ENCODE measurements around the gene IRGQ. TPM values are rescaled to one million over a fixed set of nuclear protein-coding genes. Genes with fewer than 3 reads are reported as not detected.

IRGQ gene
- total RNA-seq, 1 experiment from 2014 or later: 24.1 TPM

GRCh38 chr19:43554317-43554895 lies 41.5 kb downstream of the IRGQ start:
- WGBS (ENCODE audit: extremely low coverage, insufficient read length, low lambda C conversion rate): no CpG with 5 or more reads among the region's 15 CpGs
- H4K8ac ChIP-seq (replicated peaks; ENCODE audit: insufficient read length, low read depth, low read length): no peak overlapping the region
- H3K36me3 Mint-ChIP-seq (ENCODE audit: insufficient read depth in 1 of 3, low read depth in 3 of 3): peaks cover 15 to 54% (median 49%) of the 10 kb centered on the region in 3 experiments; a peak in 6 of 7 replicates
- DNase-seq: no peak
- peaks cover 7 to 11% of the 10 kb centered on the region in 2 experiments for H3K4me1 Mint-ChIP-seq
- H3K18ac ChIP-seq (ENCODE audit: insufficient read length, low read depth, low read length): no peak overlapping the region
- no peak overlapping the region for H2BK15ac ChIP-seq (ENCODE audit: low read depth, low read length)
- no peak overlapping the region for H2AFZ ChIP-seq (ENCODE audit: low read length)
- H3K79me2 ChIP-seq (ENCODE audit: insufficient read depth, low read length): no peaks in the 10 kb centered on the region
- H2BK12ac ChIP-seq (ENCODE audit: insufficient read length, low read depth, low read length): no peak overlapping the region
- H3K79me1 ChIP-seq (ENCODE audit: insufficient read depth, low read depth, low read length, poor library complexity, severe bottlenecking): no peaks in the 10 kb centered on the region
- no peak overlapping the region for H2BK5ac ChIP-seq (ENCODE audit: insufficient read length, low read length)
- no peaks in the 10 kb centered on the region for H3K27me3 Mint-ChIP-seq (ENCODE audit: low read depth)
- H3K23ac ChIP-seq (ENCODE audit: insufficient read length, low read depth, low read length): no peak overlapping the region
- peak overlapping the region in 1 of 3 experiments; percentile 37; a peak in 2 of 7 replicates for H3K27ac Mint-ChIP-seq
- no peak overlapping the region for H2AK5ac ChIP-seq (ENCODE audit: insufficient read length, low read length)
- H3K9me3 Mint-ChIP-seq: 0 out of 5 replicates have a peak, but pooled peaks cover 0 to 2% of the 10 kb centered on the region in 2 experiments
- no peaks in the 10 kb centered on the region for H3K9me3 ChIP-seq (ENCODE audit: control insufficient read depth, low read depth, low read length)
- H3K4me1 ChIP-seq (ENCODE audit: insufficient read depth, low read length): no peaks in the 10 kb centered on the region
- H3K23me2 ChIP-seq (ENCODE audit: insufficient read length, low read depth, low read length, poor library complexity, severe bottlenecking): no peaks in the 10 kb centered on the region
- H4K5ac ChIP-seq (ENCODE audit: insufficient read length, low read depth, low read length): no peak overlapping the region
- TF ChIP-seq, protein P1, sequence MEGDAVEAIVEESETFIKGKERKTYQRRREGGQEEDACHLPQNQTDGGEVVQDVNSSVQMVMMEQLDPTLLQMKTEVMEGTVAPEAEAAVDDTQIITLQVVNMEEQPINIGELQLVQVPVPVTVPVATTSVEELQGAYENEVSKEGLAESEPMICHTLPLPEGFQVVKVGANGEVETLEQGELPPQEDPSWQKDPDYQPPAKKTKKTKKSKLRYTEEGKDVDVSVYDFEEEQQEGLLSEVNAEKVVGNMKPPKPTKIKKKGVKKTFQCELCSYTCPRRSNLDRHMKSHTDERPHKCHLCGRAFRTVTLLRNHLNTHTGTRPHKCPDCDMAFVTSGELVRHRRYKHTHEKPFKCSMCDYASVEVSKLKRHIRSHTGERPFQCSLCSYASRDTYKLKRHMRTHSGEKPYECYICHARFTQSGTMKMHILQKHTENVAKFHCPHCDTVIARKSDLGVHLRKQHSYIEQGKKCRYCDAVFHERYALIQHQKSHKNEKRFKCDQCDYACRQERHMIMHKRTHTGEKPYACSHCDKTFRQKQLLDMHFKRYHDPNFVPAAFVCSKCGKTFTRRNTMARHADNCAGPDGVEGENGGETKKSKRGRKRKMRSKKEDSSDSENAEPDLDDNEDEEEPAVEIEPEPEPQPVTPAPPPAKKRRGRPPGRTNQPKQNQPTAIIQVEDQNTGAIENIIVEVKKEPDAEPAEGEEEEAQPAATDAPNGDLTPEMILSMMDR (conservative IDR thresholded peaks at IDR 0.05): no peak
- no peak overlapping the region for H3K4me2 ChIP-seq (ENCODE audit: insufficient read depth, insufficient read length, low read length)
- H3K14ac ChIP-seq (ENCODE audit: insufficient read depth, low read length): no peak overlapping the region
- no peak overlapping the region for H3K4me3 Mint-ChIP-seq
- no peaks in the 10 kb centered on the region for H4K20me1 ChIP-seq (ENCODE audit: control insufficient read depth, insufficient read depth, insufficient read length)
- H3K27me3 ChIP-seq (ENCODE audit: insufficient read depth, low read length): no peaks in the 10 kb centered on the region
- no peak overlapping the region for H2BK20ac ChIP-seq (ENCODE audit: low read depth, low read length, poor library complexity, severe bottlenecking)
- no peak overlapping the region for H3T11ph ChIP-seq (ENCODE audit: low read length)
- no peak overlapping the region for H4K91ac ChIP-seq (ENCODE audit: insufficient read length, low read depth, low read length)
- H3K56ac ChIP-seq (ENCODE audit: insufficient read length, low read depth, low read length): no peak overlapping the region
- no peak overlapping the region for H3K9ac ChIP-seq (ENCODE audit: extremely low read depth, insufficient read length, low read length)
- H3K27ac ChIP-seq (ENCODE audit: insufficient read length, low read depth, low read length): no peak overlapping the region
- no peak overlapping the region for H3K4ac ChIP-seq (ENCODE audit: low read depth, low read length)
- no peak overlapping the region for H2BK120ac ChIP-seq (ENCODE audit: low read depth, low read length, poor library complexity, severe bottlenecking)
